HEK293T (cell line): ENCODE results near the gene MOB4.
A peak's percentile ranks its signal among the peaks of the same experiment; 100 is the strongest.

Source experiments
- CTCF ChIA-PET: fragments of 350-600 bp; formaldehyde crosslinking; extraction: SDS; loops from one replicate; lab custom pipeline; 2021; ENCODE audit warnings: antibody characterized with exemption, inconsistent platforms; lab: Yijun Ruan, JAX
- POLR2A ChIA-PET: fragments of 350-600 bp; formaldehyde crosslinking; extraction: SDS; loops from one replicate; lab custom pipeline; 2020; ENCODE audit warnings: antibody characterized with exemption, inconsistent platforms; lab: Yijun Ruan, JAX
- DNase-seq: peaks from one replicate; pipeline ENCODE4 v3.0.0; 2012; ENCODE audit warnings: mixed read lengths; ENCODE audit errors: extremely low spot score
- ARNT ChIP-seq: fragments of 450-650 bp; IDR thresholded peaks from 2 replicates; pipeline ENCODE4 v1.6.1; 2017; ENCODE audit warnings: mild to moderate bottlenecking
- BHLHE40 ChIP-seq: fragments of 450-650 bp; IDR thresholded peaks from 2 replicates; pipeline ENCODE4 v1.6.1; 2016; ENCODE audit warnings: mild to moderate bottlenecking, moderate library complexity, borderline replicate concordance
- CTBP1 ChIP-seq: fragments of 450-650 bp; IDR thresholded peaks from 2 replicates; pipeline ENCODE4 v1.6.1; 2016; ENCODE audit warnings: borderline replicate concordance
- ELF4 ChIP-seq: fragments of 450-650 bp; IDR thresholded peaks from 2 replicates; pipeline ENCODE4 v1.6.1; 2017; ENCODE audit warnings: antibody characterized with exemption
- FOXA1 ChIP-seq: fragments of 450-650 bp; IDR thresholded peaks from 2 replicates; pipeline ENCODE4 v1.6.1; 2016; ENCODE audit warnings: mild to moderate bottlenecking
- FOXK2 ChIP-seq: fragments of 450-650 bp; IDR thresholded peaks from 2 replicates; pipeline ENCODE4 v1.6.1; 2016; ENCODE audit warnings: mild to moderate bottlenecking
- FOXM1 ChIP-seq: fragments of 450-650 bp; IDR thresholded peaks from 2 replicates; pipeline ENCODE4 v1.6.1; 2017; ENCODE audit warnings: mild to moderate bottlenecking, borderline replicate concordance
- HDGF ChIP-seq: fragments of 450-650 bp; IDR thresholded peaks from 2 replicates; pipeline ENCODE4 v1.6.1; 2017; ENCODE audit warnings: antibody characterized with exemption, borderline replicate concordance
- L3MBTL2 ChIP-seq: fragments of 450-650 bp; conservative IDR thresholded peaks from 2 replicates; pipeline ENCODE4 v1.6.1; 2016; ENCODE audit warnings: mild to moderate bottlenecking
- LEF1 ChIP-seq: fragments of 450-650 bp; IDR thresholded peaks from 2 replicates; pipeline ENCODE4 v1.6.1; 2017; ENCODE audit warnings: mild to moderate bottlenecking, borderline replicate concordance
- NFRKB ChIP-seq: fragments of 450-650 bp; IDR thresholded peaks from 2 replicates; pipeline ENCODE4 v1.6.1; 2016; ENCODE audit warnings: mild to moderate bottlenecking, moderate library complexity
- PKNOX1 ChIP-seq: fragments of 450-650 bp; IDR thresholded peaks from 2 replicates; pipeline ENCODE4 v1.6.1; 2016
- SP1 ChIP-seq: fragments of 450-650 bp; IDR thresholded peaks from 2 replicates; pipeline ENCODE4 v1.6.1; 2017
- SUZ12 ChIP-seq: fragments of 450-650 bp; IDR thresholded peaks from 2 replicates; pipeline ENCODE4 v1.6.1; 2016; ENCODE audit warnings: mild to moderate bottlenecking
- TARDBP ChIP-seq: fragments of 450-650 bp; IDR thresholded peaks from 2 replicates; pipeline ENCODE4 v1.6.1; 2016
- ZNF384 ChIP-seq: fragments of 450-650 bp; IDR thresholded peaks from 2 replicates; pipeline ENCODE4 v1.6.1; 2016

MOB4 gene

DNA sequence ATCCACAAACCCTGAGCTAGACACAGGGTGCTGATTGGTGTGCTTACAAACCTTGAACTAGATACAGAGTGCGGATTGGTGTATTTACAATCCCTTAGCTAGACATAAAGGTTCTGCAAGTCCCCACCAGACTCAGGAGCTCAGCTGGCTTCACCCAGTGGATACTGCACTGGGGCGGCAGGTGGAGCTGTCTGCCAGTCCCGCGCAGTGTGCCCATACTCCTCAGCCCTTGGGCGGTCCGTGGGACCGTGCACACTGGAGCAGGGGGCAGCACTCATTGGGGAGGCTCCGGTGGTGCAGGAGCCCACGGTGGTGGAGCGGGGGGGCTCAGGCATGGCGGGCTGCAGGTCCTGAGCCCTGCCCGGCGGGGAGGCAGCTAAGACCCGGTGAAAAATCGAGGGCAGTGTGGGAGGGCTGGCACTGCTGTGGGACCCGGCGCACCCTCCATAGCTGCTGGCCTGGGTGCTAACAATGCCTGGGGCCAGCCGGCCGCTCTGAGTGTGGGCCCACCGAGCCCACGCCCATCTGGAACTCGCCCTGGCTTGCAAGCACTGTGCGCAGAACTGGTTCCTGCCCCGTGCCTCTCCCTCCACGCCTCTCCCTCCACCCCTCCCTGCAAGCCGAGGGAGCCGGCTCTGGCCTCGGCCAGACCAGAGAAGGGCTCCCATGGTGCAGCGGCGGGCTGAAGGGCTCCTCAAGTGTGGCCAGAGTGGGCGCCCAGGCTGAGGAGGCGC, 75.6 kb downstream of the MOB4 start:
- no peak for DNase-seq
- TF ChIP-seq SP1, result no peak
- no peak for TF ChIP-seq PKNOX1
- TF ChIP-seq TARDBP, result no peak
- no peak for TF ChIP-seq ARNT
- no peak for TF ChIP-seq L3MBTL2
- TF ChIP-seq FOXK2, result no peak
- TF ChIP-seq FOXM1, result no peak
- TF ChIP-seq CTBP1, result no peak
- TF ChIP-seq NFRKB, result no peak
- no peak for TF ChIP-seq LEF1
- no peak for TF ChIP-seq SUZ12
- ChIA-PET CTCF (no interaction called here), POLR2A (no interaction called here)

- no peak for TF ChIP-seq SUZ12
- DNase-seq, result no peak
- ChIA-PET POLR2A (no interaction called here), CTCF (no interaction called here)
These were observed 80.9 kb downstream of the MOB4 start for GRCh38 chr2:197596766-197597165.

GRCh38 chr2:197597166-197597565, 81.3 kb downstream of the MOB4 start:
- ChIA-PET CTCF (no interaction called here), POLR2A (no interaction called here)
- TF ChIP-seq PKNOX1 (no peak), CTBP1 (no peak), LEF1 (no peak), SUZ12 (no peak), TARDBP (no peak), FOXM1 (no peak), ARNT (no peak), FOXA1 (no peak), FOXK2 (no peak), HDGF (no peak), L3MBTL2 (no peak), BHLHE40 (no peak)
- DNase-seq, result no peak

DNA sequence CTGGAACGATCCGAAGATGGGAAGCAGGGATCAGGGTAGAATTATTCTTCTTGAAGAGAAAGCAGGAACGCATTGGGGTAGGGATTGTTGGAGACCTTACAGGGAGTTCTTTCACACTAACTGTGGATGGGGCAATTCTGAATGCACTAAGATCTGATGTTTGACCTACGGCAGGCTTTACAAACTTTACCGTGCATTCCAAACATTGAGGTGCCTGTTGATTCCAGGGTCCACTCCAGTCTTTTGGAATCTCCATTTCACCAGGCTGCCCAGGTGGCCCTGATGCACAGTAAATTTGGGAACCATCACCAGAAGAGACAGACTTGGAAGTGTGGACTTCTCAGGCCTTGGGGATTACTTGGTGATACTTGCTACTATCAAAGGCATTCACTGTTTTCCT, 82.6 kb downstream of the MOB4 start:
- POLR2A ChIA-PET, result no interaction called here
- no peak for DNase-seq
- CTCF ChIA-PET, result no interaction called here
- no peak for TF ChIP-seq HDGF
- TF ChIP-seq TARDBP, result no peak
- TF ChIP-seq LEF1, result no peak
- no peak for TF ChIP-seq ZNF384
- no peak for TF ChIP-seq CTBP1
- no peak for TF ChIP-seq L3MBTL2
- no peak for TF ChIP-seq BHLHE40
- no peak for TF ChIP-seq SP1
- TF ChIP-seq FOXA1, result no peak
- TF ChIP-seq FOXM1, result no peak
- no peak for TF ChIP-seq FOXK2
- no peak for TF ChIP-seq PKNOX1
- TF ChIP-seq ARNT, result no peak
- no peak for TF ChIP-seq NFRKB
- no peak for TF ChIP-seq SUZ12
- no peak for TF ChIP-seq ELF4

- ChIA-PET CTCF (no interaction called here), POLR2A (no interaction called here)
- DNase-seq, result peak; percentile 56
- TF ChIP-seq PKNOX1, result no peak
- TF ChIP-seq BHLHE40, result no peak
- TF ChIP-seq FOXM1, result no peak
- no peak for TF ChIP-seq L3MBTL2
- TF ChIP-seq ELF4, result no peak
- no peak for TF ChIP-seq NFRKB
- TF ChIP-seq ZNF384, result no peak
- TF ChIP-seq HDGF, result no peak
- no peak for TF ChIP-seq FOXA1
These were observed 83.6 kb downstream of the MOB4 start for GRCh38 chr2:197599285-197599965.

DNA sequence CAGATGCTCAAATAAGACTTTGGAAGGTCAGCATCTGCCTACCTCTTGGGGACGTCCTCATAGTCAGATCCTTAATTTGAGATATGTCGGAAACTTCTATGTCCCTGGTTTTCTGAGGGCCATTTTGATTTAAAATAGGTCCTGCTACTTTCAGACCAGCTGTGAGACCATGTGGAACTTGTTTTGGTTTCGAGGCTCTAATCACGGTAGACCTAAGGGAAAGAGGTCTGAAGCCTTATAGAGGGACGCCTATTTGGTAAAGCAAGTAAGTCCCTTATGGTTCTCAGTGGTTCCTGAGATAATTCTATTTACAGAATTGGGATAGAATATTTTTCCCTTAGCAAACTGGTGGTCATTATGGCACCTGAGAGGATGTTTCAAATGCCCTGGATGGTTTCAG, 84.4 kb downstream of the MOB4 start:
- CTCF ChIA-PET, result no interaction called here
- POLR2A ChIA-PET, result no interaction called here
- TF ChIP-seq BHLHE40, result no peak
- no peak for TF ChIP-seq NFRKB
- TF ChIP-seq HDGF, result no peak
- DNase-seq, result no peak
